Activated CD8-positive, alpha-beta memory T cell treated with anti-CD3 and anti-CD28 coated beads, Interleukin-2, amount 50 U/mL, for 1 hour (primary cell): Measurements from ENCODE around the gene CACNA1F.

Experiments used
- DNase-seq: peaks from one replicate; pipeline ENCODE4 v3.0.0-alpha.2; 2020; ENCODE audit errors: extremely low read depth

CACNA1F gene

GRCh38 chrX:49199315-49199595 is 33.9 kb downstream of the CACNA1F start:
- no peak for DNase-seq

- no peak for DNase-seq
Observed at GRCh38 chrX:49198540-49199314, 34.4 kb downstream of the CACNA1F start.

- no peak for DNase-seq
Observed at GRCh38 chrX:49197543-49198087, 35.5 kb downstream of the CACNA1F start.

GRCh38 chrX:49193542-49193964 is 39.6 kb downstream of the CACNA1F start:
- DNase-seq, result no peak

GRCh38 chrX:49192722-49193328 is 40.3 kb downstream of the CACNA1F start:
- no peak for DNase-seq

GRCh38 chrX:49191574-49192011 is 41.5 kb downstream of the CACNA1F start:
- DNase-seq, result no peak

- peak; percentile 69 for DNase-seq
Observed at GRCh38 chrX:49190821-49191573, 42.1 kb downstream of the CACNA1F start.

- no peak for DNase-seq
Observed at GRCh38 chrX:49189606-49190005, 43.5 kb downstream of the CACNA1F start.

GRCh38 chrX:49188468-49189076 is 44.6 kb downstream of the CACNA1F start:
- no peak for DNase-seq

GRCh38 chrX:49187526-49187925 is 45.6 kb downstream of the CACNA1F start:
- no peak for DNase-seq

- DNase-seq, result no peak
Observed at GRCh38 chrX:49187028-49187394, 46.1 kb downstream of the CACNA1F start.

GRCh38 chrX:49186125-49187027 is 46.8 kb downstream of the CACNA1F start, which contains the start of gene PRICKLE3:
Gene PRICKLE3, minus strand, starts transcription at chrX:49186373. Its CDS starts 76 bp downstream, at chrX:49186297.
- DNase-seq, result no peak

GRCh38 chrX:49184294-49185281 is 48.6 kb downstream of the CACNA1F start:
- no peak for DNase-seq

GRCh38 chrX:49183701-49184281 is 49.3 kb downstream of the CACNA1F start:
- no peak for DNase-seq

GRCh38 chrX:49179358-49179757 is 53.8 kb downstream of the CACNA1F start:
- DNase-seq, result no peak

- no peak for DNase-seq
Observed at GRCh38 chrX:49178537-49178936, 54.6 kb downstream of the CACNA1F start.

GRCh38 chrX:49177873-49178480 is 55.2 kb downstream of the CACNA1F start:
- no peak for DNase-seq

- no peak for DNase-seq
Observed at GRCh38 chrX:49177338-49177833, 55.8 kb downstream of the CACNA1F start.
